Uterus (tissue), 2 donors: ENCODE results near the gene ZNF728.

Source experiments
- CTCF ChIP-seq, 4 experiments: fragments of 200-600 bp in 2 of 4; fragments of 450-650 bp in 2 of 4; sonication (generic) in 2 of 4; IDR thresholded peaks; one replicate each; pipeline ENCODE4 v1.5.1; 2016 to 2019; ENCODE audit warnings: antibody characterized with exemption in 4 of 4, mild to moderate bottlenecking in 2 of 4, moderate library complexity in 1 of 4
- POLR2A ChIP-seq, 2 donors: fragments of 450-650 bp; IDR thresholded peaks; one replicate each; pipeline ENCODE4 v1.6.1; 2016; ENCODE audit warnings: antibody characterized with exemption in 2 of 2, mild to moderate bottlenecking in 1 of 2, moderate library complexity in 1 of 2

DNA sequence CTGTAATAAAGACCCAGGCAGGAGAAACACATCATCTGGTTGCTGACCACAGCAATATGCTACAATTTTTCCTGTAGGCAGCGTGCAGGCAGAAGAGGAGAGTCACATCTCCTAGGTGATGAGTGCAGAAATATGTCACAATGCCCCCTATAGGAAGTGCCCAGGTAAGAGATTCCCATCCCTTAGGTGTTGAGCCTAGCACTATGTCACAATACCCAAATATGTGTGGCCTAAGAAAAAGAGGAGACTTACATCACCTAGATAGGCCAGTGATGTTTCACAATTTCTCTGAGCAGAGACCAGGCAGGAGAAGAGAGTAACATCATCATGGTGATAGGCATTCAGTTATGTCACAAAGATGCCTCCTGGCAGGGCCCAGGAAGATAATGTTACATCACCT, 49.4 kb upstream of the ZNF728 start:
- TF ChIP-seq CTCF (IDR thresholded peaks at IDR 0.05) (no peak), POLR2A (IDR thresholded peaks at IDR 0.05) (no peak)
